OCI-LY1 (cell line): Measurements from ENCODE around the gene AP4E1.

ENCODE experiments used
- H2AFZ ChIP-seq: fragments of 200-600 bp; sonication (generic), shearing (Covaris generic); 2 replicates; pipeline ENCODE4 v1.6.0; 2014; ENCODE audit warnings: antibody characterized with exemption, mild to moderate bottlenecking, low read length
- H3F3A ChIP-seq: fragments of 200-600 bp; sonication (generic), shearing (Covaris generic); 2 replicates; pipeline ENCODE4 v1.6.0; 2014; ENCODE audit warnings: mild to moderate bottlenecking, antibody characterized with exemption, low read length, moderate library complexity; ENCODE audit not compliant: insufficient read depth
- H3K27ac ChIP-seq: fragments of 200-600 bp; sonication (generic); 2 replicates; pipeline ENCODE4 v1.5.1; 2014; ENCODE audit warnings: low read length, mixed run types, mild to moderate bottlenecking, low read depth; ENCODE audit not compliant: poor library complexity, severe bottlenecking
- H3K27me3 ChIP-seq: fragments of 200-600 bp; sonication (generic); 2 replicates; pipeline ENCODE4 v1.6.0; 2014; ENCODE audit warnings: antibody characterized with exemption, mild to moderate bottlenecking, low read length, moderate library complexity; ENCODE audit not compliant: insufficient read depth
- H3K36me3 ChIP-seq: fragments of 200-600 bp; sonication (generic); 2 replicates; pipeline ENCODE4 v1.6.1; 2014; ENCODE audit warnings: mild to moderate bottlenecking, antibody characterized with exemption, low read length, moderate library complexity, mixed read lengths; ENCODE audit not compliant: insufficient read depth
- H3K4me1 ChIP-seq: fragments of 200-600 bp; sonication (generic); 2 replicates; pipeline ENCODE4 v1.5.1; 2014; ENCODE audit warnings: mild to moderate bottlenecking, low read length, moderate library complexity; ENCODE audit not compliant: insufficient read depth, severe bottlenecking
- H3K4me2 ChIP-seq: fragments of 200-600 bp; sonication (generic), shearing (Covaris generic); 2 replicates; pipeline ENCODE4 v1.6.1; 2014; ENCODE audit warnings: low read length
- H3K4me3 ChIP-seq: fragments of 200-600 bp; sonication (generic); 2 replicates; pipeline ENCODE4 v1.5.1; 2014; ENCODE audit warnings: low read length, low read depth, mild to moderate bottlenecking, mixed read lengths; ENCODE audit not compliant: poor library complexity, severe bottlenecking
- H3K79me2 ChIP-seq: fragments of 200-600 bp; shearing (Covaris generic); 2 replicates; pipeline ENCODE4 v1.6.1; 2016; ENCODE audit warnings: mixed run types, low read length, mixed read lengths; ENCODE audit not compliant: insufficient read depth
- H3K9ac ChIP-seq: fragments of 200-600 bp; sonication (generic), shearing (Covaris generic); 2 replicates; pipeline ENCODE4 v1.6.1; 2014; ENCODE audit warnings: mild to moderate bottlenecking, low read length, mixed read lengths
- H3K9me2 ChIP-seq: fragments of 200-600 bp; sonication (generic), shearing (Covaris generic); 2 replicates; pipeline ENCODE4 v1.6.1; 2014; ENCODE audit warnings: low read depth, mild to moderate bottlenecking, low read length, mixed read lengths
- H3K9me3 ChIP-seq: fragments of 200-600 bp; shearing (Covaris generic); 2 replicates; pipeline ENCODE4 v1.6.1; 2014; ENCODE audit warnings: low read length, mixed read lengths
- H4K20me1 ChIP-seq: fragments of 200-600 bp; sonication (generic), shearing (Covaris generic); 2 replicates; pipeline ENCODE4 v1.6.0; 2016; ENCODE audit warnings: mild to moderate bottlenecking, low read length; ENCODE audit not compliant: insufficient read depth
- CTCF ChIP-seq: fragments of 200-600 bp; sonication (generic), shearing (Covaris generic); IDR thresholded peaks from 2 replicates; pipeline ENCODE4 v1.5.1; 2017; ENCODE audit warnings: mild to moderate bottlenecking, antibody characterized with exemption, low read length, moderate library complexity, mixed read lengths
- EZH2 ChIP-seq: fragments of 200-600 bp; sonication (generic), shearing (Covaris generic); IDR thresholded peaks from 2 replicates; pipeline ENCODE4 v1.8.0; 2017; ENCODE audit warnings: borderline replicate concordance, mixed run types, mild to moderate bottlenecking, antibody characterized with exemption, low read length, moderate library complexity, mixed read lengths

Gene AP4E1

DNA sequence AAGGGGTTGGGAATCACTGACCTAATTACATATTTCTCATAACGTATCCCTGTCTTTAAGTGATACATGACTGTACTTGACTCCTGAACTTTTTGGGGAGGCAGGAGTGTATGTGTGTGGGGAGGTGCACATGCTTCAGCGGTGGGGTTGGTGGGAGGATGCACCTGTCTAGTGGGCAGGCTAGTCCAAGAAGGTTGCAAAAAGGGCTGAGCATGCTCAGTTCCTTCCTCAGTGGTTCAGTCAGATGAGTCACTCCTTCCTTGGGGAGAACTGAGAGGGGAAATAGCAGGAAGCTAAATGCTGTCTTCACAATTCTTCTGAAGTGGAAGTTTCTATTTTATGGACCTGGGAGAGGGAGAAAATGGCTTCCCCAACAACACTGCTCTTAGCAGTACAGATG is 24.6 kb upstream of the AP4E1 start:
- H3K4me1 ChIP-seq: peaks cover 44% of the 10 kb centered on the region
- H3K27me3 ChIP-seq: no peaks in the 10 kb centered on the region
- no peak overlapping the region for H3K27ac ChIP-seq
- TF ChIP-seq EZH2: no peak
- TF ChIP-seq CTCF: no peak
- no peak overlapping the region for H3K9ac ChIP-seq
- no peaks in the 10 kb centered on the region for H3K9me2 ChIP-seq
- H3F3A ChIP-seq: no peaks in the 10 kb centered on the region
- no peak overlapping the region for H2AFZ ChIP-seq
- H3K9me3 ChIP-seq: no peaks in the 10 kb centered on the region
- H3K36me3 ChIP-seq: no peaks in the 10 kb centered on the region
- no peaks in the 10 kb centered on the region for H3K79me2 ChIP-seq
- no peaks in the 10 kb centered on the region for H4K20me1 ChIP-seq
- H3K4me3 ChIP-seq: no peak overlapping the region
- H3K4me2 ChIP-seq: no peak overlapping the region

GRCh38 chr15:50884540-50884939 is 23.9 kb upstream of the AP4E1 start:
- no peak overlapping the region for H3K4me3 ChIP-seq
- no peak overlapping the region for H3K27ac ChIP-seq

GRCh38 chr15:50886139-50886467 is 22.4 kb upstream of the AP4E1 start:
- H3K4me2 ChIP-seq: no peak overlapping the region
- H3K9ac ChIP-seq: no peak overlapping the region
- H3K4me3 ChIP-seq: no peak overlapping the region
- no peak overlapping the region for H3K27ac ChIP-seq
- H3K9me2 ChIP-seq: no peaks in the 10 kb centered on the region
- H3K27me3 ChIP-seq: no peaks in the 10 kb centered on the region
- H3K79me2 ChIP-seq: no peaks in the 10 kb centered on the region
- no peaks in the 10 kb centered on the region for H3K36me3 ChIP-seq
- H4K20me1 ChIP-seq: no peaks in the 10 kb centered on the region
- peaks cover 31% of the 10 kb centered on the region for H3K4me1 ChIP-seq
- no peak overlapping the region for H2AFZ ChIP-seq
- H3F3A ChIP-seq: no peaks in the 10 kb centered on the region
- H3K9me3 ChIP-seq: peaks cover 4% of the 10 kb centered on the region; the same call in 1 of the 2 replicates
- TF ChIP-seq EZH2 (no peak), CTCF (no peak; the same call in 1 of the 2 replicates)

More at GRCh38 chr15:50884540-50884939, 23.9 kb upstream of the AP4E1 start:
- Histone ChIP-seq H3K36me3 (no peaks in the 10 kb centered on the region), H3K27me3 (no peaks in the 10 kb centered on the region), H3K9me2 (no peaks in the 10 kb centered on the region), H3K79me2 (no peaks in the 10 kb centered on the region), H3K9ac (no peak overlapping the region), H2AFZ (no peak overlapping the region), H3K4me1 (peaks cover 40% of the 10 kb centered on the region), H3K4me2 (no peak overlapping the region), H3F3A (no peaks in the 10 kb centered on the region), H3K9me3 (no peaks in the 10 kb centered on the region), H4K20me1 (no peaks in the 10 kb centered on the region)
- TF ChIP-seq EZH2 (no peak), CTCF (no peak)
